Measurements from ENCODE around the gene IQCE.
"Not testable (repeated sequence)": the region's sequence is repeated elsewhere in the genome, so short reads cannot be mapped to it uniquely, and the experiment has no call there.

Gene IQCE

DNA sequence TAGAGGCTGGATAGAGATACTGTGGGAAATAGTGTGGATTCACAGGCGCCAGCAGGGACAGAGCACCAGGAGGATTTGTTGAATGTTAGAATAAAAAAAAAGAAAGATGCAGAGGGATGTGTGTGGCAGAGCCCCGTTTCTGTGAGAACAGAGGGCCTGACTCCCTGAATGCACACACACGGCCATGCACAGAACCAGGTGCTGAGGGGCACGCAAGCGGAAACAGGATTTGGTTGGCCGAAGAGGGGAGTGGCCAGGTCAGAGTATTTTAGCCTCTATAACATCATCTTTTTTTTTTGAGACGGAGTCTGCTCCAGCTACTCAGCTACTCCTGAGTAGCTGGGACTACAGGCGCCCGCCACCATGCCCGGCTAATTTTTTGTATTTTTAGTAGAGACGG is 21.9 kb downstream of the IQCE start:
- no peak for DNase-seq

DNA sequence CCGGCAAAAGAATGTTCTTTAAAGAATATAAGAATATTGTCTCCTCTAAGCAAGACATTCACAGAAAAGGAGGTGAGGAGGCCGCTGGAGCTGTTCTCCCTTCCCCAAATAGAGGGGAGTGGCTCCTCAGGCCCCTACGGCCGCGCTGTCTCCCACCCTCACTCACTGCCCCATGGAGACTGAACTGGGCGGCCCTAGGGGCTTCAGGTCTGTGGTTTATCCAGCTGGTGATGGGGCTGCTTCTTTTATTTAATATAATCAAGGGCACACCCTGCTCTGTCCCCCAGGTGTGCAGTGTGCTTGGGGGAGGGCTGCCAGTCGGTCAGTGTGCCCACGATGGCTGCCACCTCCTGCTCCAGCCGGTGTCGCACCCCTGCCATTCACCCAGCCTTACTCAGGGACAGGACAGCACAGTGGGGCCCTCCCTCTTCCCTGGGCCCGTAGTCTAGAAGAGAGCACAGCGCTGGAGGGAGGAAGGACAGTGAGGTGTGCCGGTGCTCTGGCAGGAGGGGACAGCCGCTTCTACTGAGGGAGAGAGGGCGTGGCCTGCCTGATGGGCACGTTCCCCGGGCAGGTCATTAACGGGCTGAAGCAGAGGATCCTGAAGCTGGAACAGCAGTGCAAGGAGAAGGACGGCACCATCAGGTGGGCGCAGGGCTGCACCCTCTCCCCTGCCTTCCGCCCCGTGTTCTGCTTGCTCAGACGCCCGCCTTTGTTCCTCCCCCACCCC is 23.4 kb downstream of the IQCE start:
- DNase-seq: no peak

DNA sequence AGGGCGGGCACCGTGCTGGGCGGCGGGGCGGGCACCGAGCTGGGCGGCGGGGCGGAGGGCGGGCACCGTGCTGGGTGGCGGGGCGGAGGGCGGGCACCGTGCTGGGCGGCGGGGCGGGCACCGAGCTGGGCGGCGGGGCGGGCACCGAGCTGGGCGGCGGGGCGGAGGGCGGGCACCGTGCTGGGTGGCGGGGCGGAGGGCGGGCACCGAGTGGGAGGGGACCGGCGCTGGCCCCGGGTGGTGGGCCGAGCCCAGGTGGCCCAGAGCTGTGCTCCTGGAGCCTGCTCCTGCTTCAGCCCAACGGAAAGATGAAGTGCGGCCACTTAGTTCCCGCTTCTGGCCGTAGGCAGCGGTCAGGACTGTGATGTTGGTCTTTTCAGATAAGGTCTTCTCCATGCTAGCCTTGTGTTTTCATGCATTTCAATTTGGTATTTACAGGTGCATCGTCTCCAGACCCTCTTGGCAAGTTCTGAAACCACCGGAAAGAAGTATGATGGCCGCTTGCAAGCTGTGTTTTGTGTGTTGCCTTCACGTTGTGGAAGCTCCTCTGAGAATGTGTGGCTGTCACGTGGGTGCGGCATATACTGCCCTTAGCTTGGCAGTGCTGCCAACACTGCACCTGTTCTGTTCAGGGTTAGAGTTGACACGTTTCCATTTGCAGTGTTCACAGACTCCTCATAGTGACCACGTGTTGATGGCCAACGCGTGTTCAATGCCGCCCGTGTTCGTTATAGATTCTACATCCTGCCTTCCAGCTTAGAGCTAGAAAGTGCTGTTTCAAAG is 25.2 kb downstream of the IQCE start:
- no peak for DNase-seq

DNA sequence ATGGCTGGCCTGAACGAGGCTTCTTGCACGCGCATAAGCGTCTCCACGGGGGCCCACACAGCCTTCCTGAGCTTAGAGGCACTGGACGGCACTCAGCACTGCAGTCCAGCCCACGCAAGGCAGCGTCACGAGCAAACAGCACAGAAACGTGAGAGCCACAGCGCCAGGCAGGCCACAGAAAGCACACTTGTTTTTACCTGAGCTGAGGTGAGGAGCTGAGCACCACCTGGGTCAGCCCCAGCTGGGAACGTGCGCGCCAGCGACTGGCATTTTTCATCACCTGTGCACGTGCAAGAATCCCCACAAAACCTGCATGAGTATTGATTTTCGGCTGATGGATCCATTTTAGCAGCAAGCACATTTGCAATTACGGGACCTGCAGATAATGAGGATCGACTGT is 26.7 kb downstream of the IQCE start:
- no peak for DNase-seq

DNA sequence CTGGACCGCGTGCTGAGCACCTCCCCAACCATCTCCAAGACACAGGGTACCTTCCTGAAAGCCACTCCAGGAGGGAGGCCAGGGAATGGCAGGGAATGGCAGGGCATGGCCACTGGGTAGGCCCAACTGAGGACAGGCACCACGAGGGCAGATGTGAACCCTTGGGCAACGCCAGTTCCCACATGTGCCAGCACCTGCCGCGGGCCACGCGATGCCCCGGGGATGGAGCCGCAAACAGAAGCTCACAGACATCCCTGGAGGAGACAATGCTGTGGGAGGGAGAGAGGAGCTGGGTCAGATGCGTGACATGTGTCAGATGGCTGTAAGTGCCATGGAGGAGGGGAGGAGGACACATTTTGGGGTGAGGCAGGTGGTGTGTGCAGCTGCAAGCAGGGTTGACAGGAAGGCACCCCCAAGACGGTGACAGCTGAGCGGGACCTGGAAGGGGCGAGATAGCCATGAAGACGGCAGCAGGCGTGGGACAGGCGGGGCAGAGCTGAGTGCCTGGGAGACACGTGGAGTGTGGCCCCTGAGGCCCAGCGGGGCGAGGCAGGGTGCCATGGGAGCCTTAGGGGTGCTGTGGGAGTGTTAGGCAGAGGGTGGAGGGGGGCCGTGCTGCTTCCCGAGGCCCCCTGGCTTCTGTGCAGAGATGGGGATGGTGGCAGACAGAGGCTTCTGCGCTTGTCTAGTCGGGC is 27.7 kb downstream of the IQCE start:
- no peak for DNase-seq

DNA sequence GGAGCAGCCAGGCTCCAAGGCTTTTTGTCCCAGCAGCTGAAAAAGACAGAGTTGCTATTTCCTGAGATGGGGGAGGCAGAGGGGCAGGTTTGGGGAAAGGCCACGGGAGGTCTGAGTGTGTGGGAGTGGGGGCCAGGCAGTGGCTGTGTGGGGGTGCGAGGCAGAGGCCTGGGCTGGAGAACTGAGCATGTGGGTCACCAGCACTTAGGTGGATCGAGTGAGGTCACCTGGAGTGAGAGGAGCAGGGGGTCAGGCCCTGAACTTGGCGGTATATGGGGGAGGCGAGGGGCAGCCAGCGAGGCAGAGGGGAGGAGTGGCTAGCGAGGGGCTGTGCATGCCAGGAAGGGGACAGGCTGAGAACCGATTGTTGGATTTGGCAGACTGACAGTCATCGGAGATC is 28.4 kb downstream of the IQCE start:
- no peak for DNase-seq

DNA sequence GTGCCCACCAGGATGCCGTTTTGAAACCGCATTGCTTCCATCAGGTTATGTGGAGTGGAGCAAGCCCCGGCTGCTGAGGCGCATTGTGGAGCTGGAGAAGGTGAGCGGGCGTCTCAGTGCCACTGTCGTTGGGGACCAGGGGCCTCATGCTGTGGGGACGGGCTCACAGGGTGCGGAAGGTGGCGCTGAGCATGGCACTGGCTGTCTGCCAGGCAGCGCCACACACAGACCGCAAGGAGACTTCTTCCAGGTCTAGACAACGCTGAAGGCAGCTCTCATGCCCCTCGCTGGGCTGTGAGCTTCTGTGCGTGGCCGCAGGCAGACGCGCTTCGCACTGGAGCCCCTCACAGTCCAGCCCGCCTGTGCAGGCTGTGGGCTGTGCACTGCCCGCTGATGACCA is 29.0 kb downstream of the IQCE start:
- no peak for DNase-seq

DNA sequence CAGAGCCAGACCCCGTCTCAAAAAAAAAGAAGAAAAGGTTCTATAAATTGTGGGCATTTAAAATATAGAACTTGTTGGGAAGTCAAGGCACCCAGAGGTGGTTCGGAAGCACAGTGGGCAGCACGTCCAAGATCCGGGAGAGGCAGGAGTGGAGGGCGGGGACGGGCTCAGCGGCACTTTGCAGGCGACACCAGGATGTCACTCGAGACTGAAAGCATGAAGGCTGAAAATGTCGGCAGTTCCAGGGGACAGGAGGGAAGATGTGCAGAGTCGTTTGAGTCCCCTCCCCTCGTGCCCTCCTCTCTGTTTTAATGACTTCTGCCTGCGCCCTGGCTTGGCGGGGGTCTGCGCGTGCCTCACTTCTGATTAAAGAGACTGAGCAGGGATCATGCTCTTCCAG is 30.6 kb downstream of the IQCE start:
- no peak for DNase-seq

DNA sequence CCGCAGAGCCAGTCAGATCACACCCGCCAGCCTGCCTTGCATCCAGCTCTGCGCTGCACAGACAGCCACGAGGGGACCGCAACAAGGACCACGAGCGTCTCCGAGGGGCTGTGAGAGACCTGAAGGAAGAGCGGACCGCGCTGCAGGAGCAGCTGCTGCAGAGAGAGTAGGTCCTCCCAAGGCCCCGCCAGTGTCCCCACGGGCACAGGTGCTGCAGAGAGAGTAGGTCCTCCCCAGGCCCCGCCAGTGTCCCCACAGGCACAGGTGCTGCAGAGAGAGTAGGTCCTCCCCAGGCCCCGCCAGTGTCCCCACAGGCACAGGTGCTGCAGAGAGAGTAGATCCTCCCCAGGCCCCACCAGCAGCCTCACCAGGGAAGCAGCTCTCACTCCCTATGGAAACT is 31.2 kb downstream of the IQCE start:
- not testable (repeated sequence) for DNase-seq

DNA sequence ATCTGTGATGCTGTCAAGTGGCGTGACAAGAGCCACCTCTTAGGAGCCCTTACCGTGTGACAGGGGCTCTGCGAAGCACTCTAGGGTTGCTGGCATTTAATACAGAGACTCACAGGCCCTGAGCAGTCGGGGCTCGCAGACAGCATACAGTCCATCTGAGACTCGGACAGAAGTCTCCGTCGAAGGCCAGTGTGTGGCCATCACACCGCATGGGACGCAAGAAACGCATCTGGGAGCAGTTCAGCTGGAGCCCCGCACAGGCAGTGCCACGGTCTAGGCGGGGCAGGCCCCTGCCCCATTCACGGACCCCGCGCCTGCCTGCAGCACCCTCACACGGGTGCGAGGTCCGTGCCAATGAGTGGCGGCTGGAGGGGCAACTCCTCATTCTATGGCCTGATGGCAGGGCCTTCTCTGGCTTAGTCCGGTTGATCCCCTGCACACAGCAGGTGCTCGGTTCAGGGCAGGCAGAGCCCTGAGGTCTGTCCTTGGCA is 33.6 kb downstream of the IQCE start:
- peak; percentile 32 for DNase-seq

DNA sequence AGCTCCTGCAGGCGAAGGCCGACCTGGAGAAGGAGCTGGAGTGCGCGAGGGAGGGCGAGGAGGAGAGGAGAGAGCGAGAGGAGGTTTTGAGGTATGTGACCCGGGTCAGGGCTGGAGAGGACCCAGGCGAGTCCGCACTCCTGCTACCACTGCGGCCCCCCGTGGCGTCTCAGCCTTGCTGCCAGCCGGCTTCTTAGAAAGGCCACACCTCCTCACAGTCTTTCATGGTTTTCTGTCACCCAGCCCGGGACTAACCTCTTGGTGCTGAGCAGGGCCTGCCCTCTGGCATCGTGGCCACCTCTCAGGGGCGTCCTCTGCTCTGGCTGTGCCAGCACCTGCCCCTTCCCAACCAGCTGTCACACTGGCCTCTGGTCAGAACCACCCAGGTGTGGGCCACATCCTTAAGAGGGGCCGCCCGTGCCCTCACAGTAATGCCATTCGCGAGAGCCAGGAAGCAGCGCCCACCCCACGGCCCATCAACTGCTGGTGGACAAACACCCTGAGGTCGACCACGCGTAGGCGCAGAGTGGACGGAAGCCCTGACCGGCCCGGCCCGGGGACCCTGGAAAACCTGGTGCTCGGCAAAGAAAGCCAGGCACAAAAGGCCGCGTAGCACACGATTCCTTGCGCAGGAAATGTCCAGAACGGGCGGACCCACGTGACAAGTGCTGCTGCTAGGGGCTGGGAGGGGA is 34.4 kb downstream of the IQCE start:
- no peak for DNase-seq

DNA sequence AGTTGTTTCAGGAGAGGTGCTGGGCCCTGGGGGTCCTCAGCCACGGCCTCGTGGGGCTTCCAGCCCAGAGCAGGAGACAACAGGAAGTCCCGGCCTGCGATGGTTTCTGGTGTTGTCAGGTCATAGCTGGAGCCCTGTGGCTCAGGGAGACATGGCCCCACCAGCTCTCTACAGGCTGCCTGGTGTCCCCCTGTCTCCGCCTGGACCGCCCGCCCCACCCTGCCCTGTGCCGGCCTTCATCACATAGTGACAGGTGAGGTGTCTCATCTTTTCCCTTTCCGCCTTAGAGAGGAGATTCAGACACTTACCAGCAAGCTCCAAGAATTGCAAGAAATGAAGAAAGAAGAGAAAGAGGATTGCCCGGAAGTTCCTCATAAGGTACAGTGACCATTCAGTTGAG is 35.8 kb downstream of the IQCE start:
- DNase-seq: no peak

DNA sequence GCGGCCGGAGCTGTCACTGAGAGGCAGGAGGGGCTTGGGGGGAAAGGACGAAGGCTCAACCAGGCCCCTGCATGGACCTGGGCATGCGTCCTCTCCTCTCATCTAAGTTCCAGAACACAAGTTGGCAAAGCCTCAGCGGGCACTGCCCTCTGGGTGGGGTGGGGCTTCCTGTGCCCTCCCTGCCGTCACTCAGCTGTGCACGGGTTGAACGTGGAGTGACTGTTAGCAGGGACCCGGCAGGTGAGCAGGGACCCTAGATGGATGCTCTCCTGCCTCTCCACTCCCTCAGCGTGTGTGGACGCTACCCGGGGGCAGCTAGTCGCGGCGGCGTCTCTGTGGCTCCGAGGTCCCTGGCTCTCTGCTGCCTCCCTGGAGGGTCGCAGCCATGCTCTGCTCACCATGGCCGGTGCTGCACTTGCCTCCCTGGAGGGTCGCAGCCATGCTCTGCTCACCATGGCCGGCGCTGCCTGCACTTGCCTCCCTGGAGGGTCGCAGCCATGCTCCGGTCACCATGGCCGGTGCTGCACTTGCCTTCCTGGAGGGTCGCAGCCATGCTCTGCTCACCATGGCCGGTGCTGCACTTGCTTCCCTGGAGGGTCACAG is 36.6 kb downstream of the IQCE start:
- DNase-seq: no peak

DNA sequence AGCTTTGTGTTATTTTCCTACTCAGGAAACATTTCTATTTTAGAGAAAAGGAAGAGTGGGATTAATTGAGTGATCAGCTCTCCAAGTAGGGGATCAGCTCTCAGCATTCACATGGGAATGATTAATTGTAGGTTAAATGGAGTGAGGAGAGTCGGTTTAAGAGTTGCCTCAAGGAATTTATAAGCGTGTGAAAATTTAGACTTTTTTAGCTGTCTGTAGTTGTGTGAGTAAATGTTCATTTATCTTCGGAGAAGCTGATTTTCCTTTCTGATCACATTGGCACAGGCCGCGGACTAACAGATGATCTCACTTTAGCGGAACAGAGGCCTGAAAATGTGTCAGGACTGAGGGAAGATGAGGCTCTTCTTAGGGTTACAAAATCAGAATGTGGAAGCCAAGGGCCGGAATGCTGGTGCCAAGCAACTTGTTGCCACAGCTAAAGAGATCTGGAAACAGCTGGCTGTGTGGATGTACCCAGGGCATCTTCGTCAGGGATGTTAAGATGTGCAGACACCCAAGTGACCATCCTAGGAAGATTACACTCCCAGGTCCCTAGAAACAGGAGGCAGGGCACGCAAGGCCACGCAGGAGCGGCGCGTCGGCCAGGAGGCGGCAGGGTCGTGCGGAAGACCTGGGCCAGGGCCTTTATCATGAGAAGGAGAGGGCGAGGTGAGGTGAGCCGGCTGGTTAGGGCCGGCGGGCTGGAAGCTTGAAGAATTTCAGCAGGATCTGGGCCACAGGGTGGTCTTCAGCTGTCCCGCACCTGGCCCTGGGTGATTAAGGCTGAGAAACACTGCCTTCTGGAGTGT is 37.9 kb downstream of the IQCE start:
- no peak for DNase-seq

DNA sequence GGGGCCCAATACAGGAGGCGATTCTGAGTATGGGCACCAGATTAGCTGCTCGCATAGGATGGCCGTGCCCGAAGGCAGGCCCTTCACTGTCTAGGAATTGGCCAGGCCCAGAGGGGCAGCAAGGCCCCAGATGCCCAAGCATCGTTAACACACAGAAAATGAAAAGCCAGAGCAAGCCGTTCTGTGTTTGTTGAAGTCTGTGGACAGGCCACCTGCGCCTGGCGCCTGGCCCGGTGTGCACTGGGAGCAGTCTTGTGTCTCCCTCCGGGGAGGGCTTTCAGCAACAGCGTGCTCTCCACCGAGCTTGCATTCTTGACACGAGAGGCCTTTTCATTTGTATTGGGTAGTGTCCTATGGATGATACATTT is 38.5 kb downstream of the IQCE start:
- no peak for DNase-seq

DNA sequence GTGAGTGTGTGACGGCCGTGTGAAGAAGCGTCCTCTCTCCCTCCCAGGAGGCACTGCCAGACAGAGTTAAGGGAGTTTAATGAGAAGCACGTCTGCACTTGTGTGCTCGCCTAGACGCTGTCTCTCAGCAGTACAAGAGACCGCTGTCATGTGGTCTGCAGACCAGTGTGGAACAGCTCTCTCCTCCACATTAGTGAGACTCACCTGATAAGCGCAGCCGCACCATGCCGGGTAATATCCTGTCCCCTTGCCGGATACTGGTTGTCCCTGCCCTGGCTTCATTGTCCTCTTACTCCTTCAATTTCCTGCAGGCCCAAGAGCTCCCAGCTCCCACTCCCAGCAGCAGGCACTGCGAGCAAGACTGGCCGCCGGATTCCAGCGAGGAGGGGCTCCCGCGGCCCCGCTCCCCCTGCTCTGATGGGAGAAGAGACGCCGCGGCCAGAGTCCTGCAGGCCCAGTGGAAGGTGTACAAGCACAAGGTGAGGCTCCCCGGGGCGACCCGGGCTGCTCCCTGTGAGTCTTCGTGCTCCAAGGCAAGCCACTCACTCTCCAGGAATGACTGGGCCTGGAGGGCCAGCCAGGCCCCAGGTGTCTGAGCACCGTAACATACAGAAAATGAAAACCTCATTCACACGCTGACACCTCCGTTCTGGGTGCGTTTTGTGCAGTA is 39.5 kb downstream of the IQCE start:
- DNase-seq: no peak

DNA sequence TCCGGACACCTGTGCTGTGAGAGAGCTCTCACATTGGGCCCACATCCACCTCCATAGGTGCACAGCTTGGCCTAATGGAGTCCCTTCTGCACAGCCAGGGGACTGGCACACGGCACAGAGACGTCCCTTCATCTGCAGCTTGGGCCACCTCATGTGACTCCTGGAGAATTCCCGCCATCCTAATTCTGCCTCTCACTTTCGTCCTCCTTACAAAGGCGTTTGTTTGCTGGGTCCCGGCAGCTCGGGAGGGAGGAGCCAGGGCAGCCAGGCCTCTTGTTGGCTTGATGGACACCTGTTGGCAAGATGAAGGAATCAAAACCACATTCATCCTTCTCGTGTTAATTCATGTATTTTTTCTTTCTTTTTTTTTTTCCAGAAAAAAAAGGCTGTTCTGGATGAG is 42.3 kb downstream of the IQCE start:
- no peak for DNase-seq

DNA sequence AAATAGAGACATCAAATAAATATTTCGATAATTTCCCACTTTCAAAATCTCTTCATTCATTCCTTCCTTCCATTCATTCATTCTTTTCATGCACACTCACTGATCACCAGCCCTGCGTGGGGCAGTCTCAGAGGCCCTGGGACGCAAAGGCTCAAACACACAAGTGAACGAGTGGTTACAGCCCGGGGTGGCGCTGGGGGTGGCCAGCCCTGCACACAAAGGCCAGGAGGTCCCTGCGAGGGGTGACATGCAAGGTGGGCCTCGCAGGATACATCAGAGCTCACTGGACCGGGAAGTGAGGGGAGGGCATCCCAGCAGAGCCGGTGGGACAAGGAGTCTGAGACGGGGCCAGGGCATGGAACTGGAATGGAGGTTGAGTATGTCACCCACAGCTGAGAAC is 43.1 kb downstream of the IQCE start:
- DNase-seq: no peak

DNA sequence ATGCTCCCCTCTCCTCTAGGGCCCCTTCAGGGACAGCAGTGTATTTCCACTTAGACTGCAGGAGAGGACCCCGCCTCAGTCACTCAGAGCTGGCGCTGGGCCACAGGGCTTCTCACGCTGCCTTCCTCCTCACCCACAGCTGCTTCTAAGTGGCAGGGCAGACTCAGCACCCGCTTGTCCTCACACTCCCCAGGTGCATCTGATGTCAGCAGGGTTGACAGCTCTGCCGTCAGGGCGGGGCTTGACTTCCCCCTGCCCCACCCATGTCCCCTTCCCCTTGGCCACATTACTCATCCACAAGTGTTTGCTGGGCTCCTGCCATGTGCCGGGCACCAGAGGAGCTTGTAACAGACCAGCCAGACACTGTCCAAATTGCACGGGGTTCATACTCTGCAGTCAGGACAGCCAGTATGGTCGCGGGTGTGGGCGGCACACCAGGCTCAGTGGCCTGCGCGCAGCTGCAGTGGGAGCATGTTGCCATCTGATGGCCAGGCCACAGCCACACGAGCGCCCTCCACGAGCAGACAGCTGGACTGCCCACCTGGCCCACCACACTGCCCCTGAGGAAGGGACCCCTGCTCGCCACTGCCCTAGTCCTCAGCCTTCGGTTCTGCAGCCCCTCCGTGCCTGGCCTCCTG is 43.7 kb downstream of the IQCE start:
- peak; percentile 49 for DNase-seq

DNA sequence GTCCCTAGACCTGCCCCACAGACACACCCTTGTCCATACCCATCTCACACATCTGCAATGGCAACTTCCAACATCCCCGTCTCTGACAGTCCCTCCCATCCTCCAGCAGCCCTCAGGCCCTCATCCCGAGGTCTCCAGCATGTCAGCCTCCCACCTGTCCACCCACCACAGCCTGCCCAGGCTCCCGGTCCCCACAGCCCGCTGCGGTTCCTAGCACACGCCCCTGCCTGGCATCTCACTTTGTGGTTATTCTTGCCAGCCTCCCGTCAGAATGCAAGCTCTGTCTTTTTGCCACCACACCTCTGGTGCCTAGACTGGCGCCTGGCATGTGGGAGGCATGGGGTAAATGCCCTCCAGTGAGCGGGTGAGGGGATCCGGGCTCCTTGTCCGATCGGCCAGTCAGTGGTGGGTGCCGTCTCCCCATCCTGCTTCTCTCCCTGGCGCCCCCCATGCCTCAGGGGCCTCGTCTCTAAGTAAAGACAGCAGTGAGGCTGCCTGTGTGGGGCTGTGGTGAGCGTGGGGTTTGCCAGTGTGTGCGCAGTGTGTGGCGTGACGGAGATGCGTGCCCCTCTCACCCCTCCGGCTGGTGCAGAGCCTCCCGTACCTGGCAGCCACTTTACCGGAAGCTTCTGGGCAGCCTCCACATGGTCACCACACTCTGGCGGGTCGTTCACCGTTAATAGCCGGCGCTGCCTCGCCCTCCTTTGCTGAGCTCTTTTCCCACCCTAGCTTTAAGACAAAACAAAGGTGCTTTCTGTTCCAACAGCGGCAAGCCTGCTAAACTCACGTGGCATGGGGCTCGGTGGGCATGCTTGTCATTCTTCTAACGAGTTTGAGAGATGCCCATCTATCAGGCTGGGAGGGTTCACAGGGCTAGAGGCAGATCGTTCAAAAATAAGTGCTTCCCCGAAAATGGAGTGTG is 44.5 kb downstream of the IQCE start:
- no peak for DNase-seq
